ENCODE data around the gene NLGN1.

GRCh38 chr3:173711619-173712018 lies 314.1 kb downstream of the NLGN1 start:
- TF ChIP-seq PATZ1 (CRISPR knock-in tag; IDR thresholded peaks at IDR 0.05; ENCODE audit: borderline replicate concordance): no peak
- no peak for TF ChIP-seq MTA2 (IDR thresholded peaks at IDR 0.05; ENCODE audit: low read depth)
- TF ChIP-seq ZBTB40 (IDR thresholded peaks at IDR 0.05): no peak
- no peak for TF ChIP-seq ZBTB40 (CRISPR knock-in tag; IDR thresholded peaks at IDR 0.05)
- no peak for TF ChIP-seq TRIM24 (IDR thresholded peaks at IDR 0.05)
- no peak for TF ChIP-seq TOE1 (IDR thresholded peaks at IDR 0.05; ENCODE audit: borderline replicate concordance)
- TF ChIP-seq TOE1 (CRISPR knock-in tag; IDR thresholded peaks at IDR 0.05; ENCODE audit: borderline replicate concordance, low read depth): no peak
- no peak for TF ChIP-seq CREB1 (IDR thresholded peaks at IDR 0.05)
- TF ChIP-seq CREB1 (CRISPR knock-in tag; IDR thresholded peaks at IDR 0.05): no peak
- TF ChIP-seq CTCF (IDR thresholded peaks at IDR 0.05 in 2 of 3, conservative IDR thresholded peaks at IDR 0.05 in 1 of 3; ENCODE audit: insufficient read depth in 2 of 3, low read depth in 1 of 3, low read length in 3 of 3): no peak
- TF ChIP-seq SREBF2 (CRISPR knock-in tag; IDR thresholded peaks at IDR 0.05): no peak
- TF ChIP-seq RCOR1 (IDR thresholded peaks at IDR 0.05; ENCODE audit: borderline replicate concordance in 1 of 2, low read depth in 2 of 2, low read length in 2 of 2): no peak
- TF ChIP-seq ELF1 (tag; IDR thresholded peaks at IDR 0.05): no peak
- no peak for TF ChIP-seq POLR2A (conservative IDR thresholded peaks at IDR 0.05)
- TF ChIP-seq HIVEP1 (CRISPR knock-in tag; IDR thresholded peaks at IDR 0.05): no peak
- TF ChIP-seq RBM34 (IDR thresholded peaks at IDR 0.05; ENCODE audit: borderline replicate concordance, insufficient read depth, low read length): no peak
- TF ChIP-seq CBX5 (IDR thresholded peaks at IDR 0.05; ENCODE audit: borderline replicate concordance, low read depth): no peak
